T47D (cell line): Measurements from ENCODE around the gene LY6G6D.

Source experiments
- DNase-seq, 2 experiments: peaks; one replicate each; pipeline versions ENCODE4 v3.0.0 to v3.0.0-alpha.2; 2011 to 2012; ENCODE audit warnings: low read depth in 1 of 2, low spot score in 1 of 2
- JUND ChIP-seq: IDR thresholded peaks from 2 replicates; pipeline ENCODE4 v1.6.1; 2012; ENCODE audit warnings: low read depth
- in situ Hi-C: cut with HindIII; loops from 2 replicates; pipeline ENCODE4 v1.10.0; 2016; ENCODE audit warnings: low sequenced_read_pairs, low pct_unique_long_range_greater_than_20kb

The LY6G6D gene

GRCh38 chr6:31758281-31758680 lies 43.1 kb downstream of the LY6G6D start:
- no peak for DNase-seq
- TF ChIP-seq JUND, result no peak
- in situ Hi-C loops, result no loop called here

DNA sequence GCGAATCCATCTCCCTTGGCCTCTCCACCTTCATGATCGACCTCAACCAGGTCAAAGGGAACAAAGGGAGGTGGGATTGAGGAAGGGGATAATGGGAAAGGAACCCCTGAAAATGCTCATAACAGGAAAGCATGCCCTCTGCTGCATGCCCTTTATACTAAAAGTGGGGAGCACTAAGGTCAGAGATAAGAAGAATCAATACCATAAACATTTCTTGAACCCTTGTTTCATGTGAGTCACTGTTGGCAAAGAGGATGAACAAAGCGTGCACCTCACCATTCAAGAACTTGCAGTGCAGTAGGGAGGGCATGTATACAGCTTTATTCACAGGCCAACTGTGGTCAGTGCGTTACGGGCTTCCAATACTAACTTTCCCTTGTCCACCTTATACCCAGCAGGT lies 45.6 kb downstream of the LY6G6D start:
- DNase-seq, result no peak
- no peak for TF ChIP-seq JUND
- in situ Hi-C loops, result no loop called here

DNA sequence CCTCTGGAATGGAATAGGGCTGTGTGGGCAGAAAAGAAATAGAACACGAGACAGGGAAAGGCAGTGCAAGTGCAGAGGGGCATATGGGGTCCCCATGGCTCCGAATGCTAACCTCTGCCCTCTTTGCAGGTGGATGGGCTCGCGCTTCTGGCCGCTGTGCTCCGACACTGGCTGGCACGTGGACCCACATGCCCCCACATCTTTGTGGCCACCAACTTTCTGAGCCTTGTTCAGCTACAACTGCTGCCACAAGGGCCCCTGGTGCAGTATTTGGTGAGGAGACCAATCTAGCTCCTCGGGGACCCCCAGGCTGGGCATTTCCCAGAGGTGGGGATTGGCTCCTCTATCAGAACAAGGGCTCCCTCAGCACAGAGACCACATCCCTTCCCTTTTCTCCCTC lies 46.2 kb downstream of the LY6G6D start:
- DNase-seq, result no peak
- no peak for TF ChIP-seq JUND
- in situ Hi-C loops, result no loop called here

- in situ Hi-C loops, result no loop called here
- no peak for TF ChIP-seq JUND
- no peak for DNase-seq
Observed at GRCh38 chr6:31762356-31762755, 47.2 kb downstream of the LY6G6D start, which contains the start of gene SAPCD1. Gene SAPCD1, plus strand, starts transcription at chr6:31762656. Its CDS starts 399 bp downstream, at chr6:31763055.

DNA sequence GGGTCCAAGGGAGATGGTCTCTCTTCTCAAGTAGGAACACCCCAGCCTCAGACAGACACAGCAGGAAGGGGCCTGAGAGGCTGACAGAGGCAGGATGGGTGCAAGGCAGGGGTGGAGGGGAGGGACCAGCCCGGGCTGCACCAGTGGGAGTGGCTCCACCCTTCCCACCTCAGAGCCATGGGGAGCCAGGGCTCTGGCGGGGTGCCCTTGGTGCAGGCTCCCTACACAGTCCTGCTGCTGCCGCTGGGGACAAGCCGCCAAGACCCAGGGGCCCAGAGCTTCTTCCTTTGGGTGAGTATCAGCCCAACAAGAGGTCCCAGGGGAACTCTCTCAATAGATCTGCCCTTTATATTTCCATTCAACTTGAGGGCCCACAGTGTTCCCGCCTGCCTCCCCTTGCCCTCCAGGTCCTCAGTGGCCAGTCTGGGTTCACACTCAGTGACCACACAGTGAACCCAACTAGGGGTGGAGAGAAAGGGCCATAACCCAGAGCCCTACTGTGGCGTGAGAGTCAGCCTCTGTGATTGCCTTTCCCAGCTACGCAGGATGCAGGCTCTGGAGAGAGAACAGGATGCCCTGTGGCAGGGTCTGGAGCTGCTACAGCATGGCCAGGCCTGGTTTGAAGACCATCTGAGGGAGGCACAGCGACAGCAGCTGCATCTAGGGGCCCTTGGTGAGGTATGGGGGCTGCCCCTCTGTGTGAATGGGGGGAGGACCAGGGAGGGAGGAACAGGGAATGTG lies 47.9 kb downstream of the LY6G6D start:
- DNase-seq, result no peak
- no peak for TF ChIP-seq JUND
- in situ Hi-C loops, result no loop called here

- TF ChIP-seq JUND, result no peak
- in situ Hi-C loops, result no loop called here
- peak; percentile 55 to 84 for DNase-seq
Observed at GRCh38 chr6:31763619-31763940, 48.4 kb downstream of the LY6G6D start.

DNA sequence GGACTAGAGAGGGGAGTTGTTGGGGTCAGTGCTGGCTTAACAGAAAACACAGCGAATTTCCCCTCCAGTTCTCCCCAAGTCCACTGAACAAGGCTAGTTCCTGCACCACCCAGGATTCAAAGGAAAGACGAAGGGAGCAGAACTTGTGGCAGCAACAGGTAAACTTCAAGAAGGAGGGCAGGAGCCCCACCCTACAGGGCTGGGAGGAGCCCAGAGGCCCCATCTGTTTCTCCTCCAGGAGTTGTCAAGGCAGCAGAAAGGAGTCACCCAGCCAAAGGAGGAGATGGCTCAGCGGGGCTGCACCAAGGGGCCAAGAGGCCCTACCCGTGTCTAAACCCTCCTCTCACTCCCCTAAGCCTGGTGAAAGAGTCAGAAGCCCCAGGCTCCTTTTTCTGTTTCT lies 49.0 kb downstream of the LY6G6D start:
- in situ Hi-C loops, result no loop called here
- DNase-seq, result no peak

GRCh38 chr6:31765559-31765909 lies 50.4 kb downstream of the LY6G6D start:
- in situ Hi-C loops, result no loop called here
- DNase-seq, result no peak
- TF ChIP-seq JUND, result no peak

More for the DNA sequence above, 49.0 kb downstream of the LY6G6D start:
- TF ChIP-seq JUND, result no peak

- in situ Hi-C loops, result no loop called here
- no peak for DNase-seq
- TF ChIP-seq JUND, result no peak
Observed at GRCh38 chr6:31765910-31766794, 51.0 kb downstream of the LY6G6D start.

- in situ Hi-C loops, result no loop called here
Observed at GRCh38 chr6:31767096-31767645, 52.0 kb downstream of the LY6G6D start.

More at GRCh38 chr6:31767096-31767645, 52.0 kb downstream of the LY6G6D start:
- no peak for TF ChIP-seq JUND
- peak; percentile 46 to 52 for DNase-seq
